ENCODE measurements around the gene DNAJA2. TPM values are rescaled to one million over a fixed set of nuclear protein-coding genes. Genes with fewer than 3 reads are reported as not detected.

The DNAJA2 gene
- total RNA-seq, 1 donor from 2014 or later = 92.1 TPM

Other genes with a start within 250 kb of the DNAJA2 start
- gene MYLK3, start 225.3 kb downstream of the DNAJA2 start, total RNA-seq = 0.34 and 0.37 TPM in 2 replicates
- 10.9 and 11.2 TPM in 2 replicates for gene C16orf87, start 142.5 kb downstream of the DNAJA2 start, total RNA-seq
- 8.2 and 10.4 TPM in 2 replicates for gene GPT2, start 89.3 kb downstream of the DNAJA2 start, total RNA-seq
- gene NETO2, start 170.3 kb upstream of the DNAJA2 start, total RNA-seq = 16.7 and 30.5 TPM in 2 replicates